Measurements from ENCODE around the gene KRTAP4-5.
"Not testable (repeated sequence)": the region's sequence is repeated elsewhere in the genome, so short reads cannot be mapped to it uniquely, and the experiment has no call there.

Gene KRTAP4-5

DNA sequence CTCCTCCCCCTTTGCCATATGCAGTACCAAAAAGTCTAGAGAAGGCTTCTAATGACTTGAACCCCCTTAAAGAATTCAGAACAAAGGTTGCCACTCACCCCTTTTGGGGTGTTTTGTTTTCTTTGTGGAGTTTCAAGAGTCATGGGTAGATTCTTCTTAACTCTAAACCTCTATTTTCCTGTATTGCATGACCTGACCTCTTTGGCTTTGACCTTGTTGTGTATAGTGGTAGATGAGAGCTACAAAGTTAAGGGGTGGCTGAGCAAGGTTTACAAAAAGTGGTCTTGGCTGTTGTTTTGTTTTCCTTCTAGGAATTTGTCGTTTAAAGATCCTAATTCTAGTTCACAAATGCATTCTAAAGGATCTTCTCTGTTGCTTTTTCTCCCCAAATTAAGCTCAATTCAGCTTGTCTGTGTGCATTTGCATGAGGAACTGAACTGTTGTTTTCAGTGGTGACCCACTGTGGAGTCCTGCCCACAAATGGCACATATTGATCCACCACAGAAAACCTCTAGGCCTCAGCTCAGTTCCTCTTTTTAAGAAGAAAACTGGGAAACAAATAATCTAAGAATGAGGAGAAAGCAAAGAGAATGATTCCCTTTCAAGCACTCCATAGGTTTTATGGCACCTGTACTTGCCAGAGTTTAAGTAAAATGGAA, 40.8 kb downstream of the KRTAP4-5 start:
- not testable (repeated sequence) for DNase-seq (ENCODE audit: low read depth in 2 of 2)

DNA sequence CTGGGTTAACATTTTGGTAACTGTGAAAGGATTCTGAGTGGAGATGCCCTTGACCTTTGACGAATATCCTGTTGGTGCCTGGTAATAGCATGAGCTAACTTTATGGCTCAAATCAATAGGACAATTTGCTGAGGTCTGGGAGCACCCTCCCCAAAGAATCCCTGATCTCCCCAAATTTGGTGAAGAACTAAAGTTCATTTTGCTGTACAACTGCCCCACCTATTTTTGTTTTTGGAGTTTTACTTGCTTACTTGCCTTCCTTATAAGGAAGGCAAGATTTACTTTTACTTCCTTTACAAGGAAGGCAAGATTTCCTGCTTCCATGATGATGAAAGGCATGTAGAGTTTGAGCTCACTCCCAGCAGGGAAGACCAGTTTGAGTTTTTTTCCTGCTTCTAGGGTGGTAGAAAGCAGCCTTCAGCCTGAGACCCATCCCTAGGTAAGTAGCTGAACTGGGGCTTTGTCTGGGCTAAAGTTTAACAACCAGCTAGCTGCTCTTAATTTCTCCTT, 41.6 kb downstream of the KRTAP4-5 start:
- no peak for DNase-seq (ENCODE audit: low read depth in 2 of 2)

DNA sequence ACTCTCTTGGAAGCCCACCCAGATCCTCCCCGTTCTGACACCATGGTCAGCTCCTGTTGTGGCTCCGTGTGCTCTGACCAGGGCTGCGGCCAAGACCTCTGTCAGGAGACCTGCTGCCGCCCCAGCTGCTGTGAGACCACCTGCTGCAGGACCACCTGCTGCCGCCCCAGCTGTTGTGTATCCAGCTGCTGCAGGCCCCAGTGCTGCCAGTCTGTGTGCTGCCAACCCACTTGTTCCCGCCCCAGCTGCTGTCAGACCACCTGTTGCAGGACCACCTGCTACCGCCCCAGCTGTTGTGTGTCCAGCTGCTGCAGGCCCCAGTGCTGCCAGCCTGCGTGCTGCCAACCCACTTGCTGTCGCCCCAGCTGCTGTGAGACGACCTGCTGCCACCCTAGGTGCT, 44.3 kb downstream of the KRTAP4-5 start, which contains the start of gene KRTAP4-9:
Gene KRTAP4-9, plus strand, starts transcription at position 43 of the 400 bp plus-strand sequence. Its CDS starts 0 bp downstream, at position 43.
- not testable (repeated sequence) for DNase-seq (ENCODE audit: low read depth in 2 of 2)

DNA sequence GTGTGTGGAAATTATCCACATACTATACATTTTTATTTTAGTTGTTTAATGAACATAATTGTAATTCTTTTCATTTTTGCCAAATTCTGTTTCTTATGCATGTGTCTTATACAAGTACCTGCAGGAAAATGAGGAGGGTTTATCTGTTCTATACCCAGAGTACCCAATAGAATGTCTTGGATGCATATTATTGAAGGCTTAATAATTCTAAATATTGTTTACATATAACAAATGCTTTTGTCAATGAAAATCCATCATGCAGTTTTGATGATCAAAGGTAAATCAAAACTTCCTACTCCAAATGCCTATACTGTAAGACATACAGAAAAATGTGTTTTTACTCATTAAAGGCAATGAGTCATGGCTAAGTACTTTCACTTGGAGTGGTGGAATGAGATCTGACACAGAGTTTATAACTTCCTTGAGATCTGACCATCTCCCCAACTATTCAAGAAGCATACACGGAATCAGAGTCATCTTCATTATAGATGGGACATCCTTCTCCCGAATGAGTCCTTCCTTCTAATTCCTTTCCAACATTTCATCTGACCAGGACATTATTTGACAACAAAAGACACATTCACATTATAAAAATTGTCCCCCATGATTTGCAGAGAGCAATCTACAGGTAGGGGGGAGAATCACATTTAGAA, 45.1 kb downstream of the KRTAP4-5 start:
- DNase-seq (ENCODE audit: low read depth in 2 of 2) = not testable (repeated sequence)

DNA sequence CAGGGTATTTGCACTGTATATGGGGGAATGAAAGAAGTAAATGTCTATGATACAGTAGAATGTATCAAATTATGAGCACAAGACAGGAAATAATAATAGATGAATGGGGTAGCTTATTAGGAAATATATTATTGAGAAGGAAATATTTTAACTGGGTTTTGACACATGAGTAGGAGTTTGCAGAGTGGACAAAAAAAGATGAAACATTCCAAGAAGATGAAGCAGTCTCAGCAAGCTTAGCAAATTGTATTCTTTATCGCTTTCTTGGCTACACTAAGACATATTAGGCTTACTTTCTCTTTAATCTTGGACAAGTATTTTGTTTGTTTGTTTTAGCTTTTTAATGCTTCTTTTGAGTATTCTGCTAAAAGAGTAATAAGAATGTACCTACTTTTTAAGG, 45.7 kb downstream of the KRTAP4-5 start:
- DNase-seq (ENCODE audit: low read depth in 2 of 2) = no peak

DNA sequence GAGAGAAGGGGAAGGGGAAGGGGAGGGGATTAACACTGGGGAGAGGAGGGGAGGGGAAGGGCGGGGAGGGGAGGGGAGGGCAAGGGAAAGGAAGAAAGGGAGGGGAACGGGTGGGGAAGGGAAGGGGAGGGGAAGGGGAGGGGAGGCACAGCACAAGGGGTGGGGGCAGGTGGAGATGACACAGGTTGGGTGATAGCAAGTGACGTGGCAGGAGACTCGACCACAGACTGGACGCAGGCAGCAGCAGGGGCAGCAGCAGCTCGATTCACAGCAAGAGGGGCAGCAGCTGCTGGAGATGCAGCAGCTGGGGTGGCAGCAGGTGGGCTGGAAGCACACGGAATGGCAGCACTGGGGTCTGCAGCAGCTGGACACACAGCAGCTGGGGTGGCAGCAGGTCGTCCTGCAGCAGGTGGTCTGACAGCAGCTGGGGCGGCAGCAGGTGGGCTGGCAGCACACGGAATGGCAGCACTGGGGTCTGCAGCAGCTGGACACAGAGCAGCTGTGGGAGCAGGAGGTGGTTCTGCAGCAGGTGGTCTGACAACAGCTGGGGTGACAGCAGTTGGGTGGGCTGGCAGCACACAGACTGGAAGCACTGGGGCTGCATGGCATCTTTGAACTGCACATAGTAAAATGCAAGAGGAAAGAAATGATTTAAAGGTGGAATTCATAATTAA, 47.9 kb downstream of the KRTAP4-5 start, which contains the start of gene KRTAP4-16:
Gene KRTAP4-16, minus strand, starts transcription at position 624 of the 674 bp plus-strand sequence. Its CDS starts 0 bp downstream, at position 624.
- DNase-seq (ENCODE audit: low read depth in 2 of 2) = no peak

DNA sequence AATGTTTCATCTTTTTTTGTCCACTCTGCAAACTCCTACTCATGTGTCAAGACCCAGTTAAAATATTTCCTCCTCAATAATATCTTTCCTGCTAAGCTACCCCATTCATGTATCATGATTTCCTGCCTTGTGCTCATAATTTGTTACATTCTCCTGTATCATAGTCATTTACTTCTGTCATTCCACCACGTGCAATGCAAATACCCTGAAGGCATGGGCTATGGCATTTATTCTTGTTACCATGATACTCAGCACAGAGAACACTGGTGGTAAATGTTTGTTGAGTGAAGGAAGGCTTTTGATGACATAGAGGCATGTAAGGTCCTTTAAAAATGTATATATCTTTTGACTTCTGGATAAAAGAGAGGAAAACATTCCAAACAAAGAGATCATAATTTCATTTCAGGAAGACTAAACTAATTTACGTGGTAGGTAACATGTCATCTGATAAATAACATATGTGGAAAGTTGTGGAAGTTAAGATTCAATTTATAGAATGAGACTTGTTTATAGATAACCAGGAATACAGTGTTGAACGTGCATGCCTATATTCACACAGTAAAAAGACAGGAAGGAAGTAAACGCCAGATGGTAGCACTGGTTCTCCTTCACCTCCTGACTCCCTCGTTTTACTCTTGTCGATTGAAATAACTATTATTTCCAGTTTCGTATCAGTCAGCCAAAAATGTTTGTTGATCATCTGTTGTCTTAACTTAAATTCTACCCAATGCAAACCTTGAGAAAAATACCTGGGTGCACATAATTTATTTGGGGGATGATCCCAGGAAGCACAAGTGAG, 49.7 kb downstream of the KRTAP4-5 start:
- DNase-seq (ENCODE audit: low read depth in 2 of 2) = not testable (repeated sequence)
